ENCODE data around the gene SLAMF7. TPM values are rescaled to one million over a fixed set of nuclear protein-coding genes. Genes with fewer than 3 reads are reported as not detected.

Gene SLAMF7
- total and polyA plus RNA-seq, 4 donors: 0.80 to 2.9 (median 1.1) TPM

DNA sequence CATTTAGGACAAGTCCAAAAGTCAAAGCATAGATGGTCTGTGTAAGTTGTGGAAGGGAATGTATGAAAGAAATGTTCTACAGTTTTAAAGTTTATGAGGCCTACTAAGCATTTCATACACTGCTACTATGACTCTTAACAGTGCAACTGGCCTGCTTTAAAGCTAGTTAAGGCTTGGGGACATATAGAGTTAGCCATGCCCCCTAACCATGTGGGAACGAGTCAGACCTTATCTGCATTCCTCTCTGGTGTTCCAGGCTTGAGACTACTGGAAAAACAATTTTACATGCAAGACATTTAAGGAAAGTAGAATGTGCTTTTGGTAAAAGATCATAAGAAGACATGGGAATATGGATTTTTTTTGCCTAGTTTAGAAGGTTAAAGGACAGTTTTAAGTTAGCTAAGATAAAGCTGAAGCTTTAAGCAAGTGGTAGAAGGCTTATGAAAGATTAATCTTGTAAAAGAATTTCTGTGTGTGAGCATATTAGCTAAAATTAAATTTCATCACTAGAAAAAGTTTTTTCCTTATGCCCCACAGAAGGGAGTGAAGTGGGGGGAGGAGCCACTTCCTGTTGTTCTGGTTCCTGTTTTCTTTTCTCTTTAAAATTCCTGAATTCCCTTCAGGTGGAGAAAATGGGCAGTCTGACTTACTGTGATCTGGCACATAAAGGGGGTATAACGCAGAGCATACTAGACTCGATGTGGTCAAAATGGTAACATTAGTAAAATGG, 18.5 kb upstream of the SLAMF7 start (continued):
- TF ChIP-seq, protein P1, sequence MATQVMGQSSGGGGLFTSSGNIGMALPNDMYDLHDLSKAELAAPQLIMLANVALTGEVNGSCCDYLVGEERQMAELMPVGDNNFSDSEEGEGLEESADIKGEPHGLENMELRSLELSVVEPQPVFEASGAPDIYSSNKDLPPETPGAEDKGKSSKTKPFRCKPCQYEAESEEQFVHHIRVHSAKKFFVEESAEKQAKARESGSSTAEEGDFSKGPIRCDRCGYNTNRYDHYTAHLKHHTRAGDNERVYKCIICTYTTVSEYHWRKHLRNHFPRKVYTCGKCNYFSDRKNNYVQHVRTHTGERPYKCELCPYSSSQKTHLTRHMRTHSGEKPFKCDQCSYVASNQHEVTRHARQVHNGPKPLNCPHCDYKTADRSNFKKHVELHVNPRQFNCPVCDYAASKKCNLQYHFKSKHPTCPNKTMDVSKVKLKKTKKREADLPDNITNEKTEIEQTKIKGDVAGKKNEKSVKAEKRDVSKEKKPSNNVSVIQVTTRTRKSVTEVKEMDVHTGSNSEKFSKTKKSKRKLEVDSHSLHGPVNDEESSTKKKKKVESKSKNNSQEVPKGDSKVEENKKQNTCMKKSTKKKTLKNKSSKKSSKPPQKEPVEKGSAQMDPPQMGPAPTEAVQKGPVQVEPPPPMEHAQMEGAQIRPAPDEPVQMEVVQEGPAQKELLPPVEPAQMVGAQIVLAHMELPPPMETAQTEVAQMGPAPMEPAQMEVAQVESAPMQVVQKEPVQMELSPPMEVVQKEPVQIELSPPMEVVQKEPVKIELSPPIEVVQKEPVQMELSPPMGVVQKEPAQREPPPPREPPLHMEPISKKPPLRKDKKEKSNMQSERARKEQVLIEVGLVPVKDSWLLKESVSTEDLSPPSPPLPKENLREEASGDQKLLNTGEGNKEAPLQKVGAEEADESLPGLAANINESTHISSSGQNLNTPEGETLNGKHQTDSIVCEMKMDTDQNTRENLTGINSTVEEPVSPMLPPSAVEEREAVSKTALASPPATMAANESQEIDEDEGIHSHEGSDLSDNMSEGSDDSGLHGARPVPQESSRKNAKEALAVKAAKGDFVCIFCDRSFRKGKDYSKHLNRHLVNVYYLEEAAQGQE (IDR thresholded peaks at IDR 0.05): no peak
- TF ChIP-seq HNF4A (conservative IDR thresholded peaks at IDR 0.05) (no peak), TAF1 (conservative IDR thresholded peaks at IDR 0.05) (no peak), SP1 (IDR thresholded peaks at IDR 0.05) (no peak), NR2F2 (IDR thresholded peaks at IDR 0.05) (no peak), HNF4G (IDR thresholded peaks at IDR 0.05) (no peak)

DNA sequence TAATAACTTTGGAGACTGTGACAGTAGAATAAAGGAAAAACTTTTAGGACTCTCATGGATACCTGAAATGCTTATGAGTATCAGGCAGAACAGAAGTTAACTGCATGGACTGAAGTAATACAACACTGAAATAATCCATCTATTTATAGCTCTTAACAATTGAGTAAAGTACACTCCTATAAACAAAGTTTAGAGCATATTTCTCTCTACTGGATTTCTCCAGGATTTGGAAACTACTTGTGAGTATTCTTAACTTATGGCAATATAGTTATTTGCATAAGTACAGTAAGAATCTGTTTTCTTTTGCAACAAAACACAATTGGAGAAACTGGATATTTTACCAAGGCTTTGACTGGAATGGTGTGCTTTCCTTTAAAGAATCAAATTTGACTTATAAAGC, 17.6 kb upstream of the SLAMF7 start:
- Histone ChIP-seq H3K27ac (ENCODE audit: low read depth in 1 of 2, low read length in 2 of 2) (no peak overlapping the region), H3K4me1 (ENCODE audit: control insufficient read depth in 4 of 4, insufficient read depth in 4 of 4, low read length in 3 of 4) (no peaks in the 10 kb centered on the region), H3K9me3 (ENCODE audit: control insufficient read depth in 4 of 4, low read length in 3 of 4) (no peaks in the 10 kb centered on the region), H3K9ac (ENCODE audit: low read depth in 1 of 2, low read length in 2 of 2) (no peak overlapping the region), H3K4me3 (ENCODE audit: low read depth in 1 of 3, low read length in 3 of 3) (no peak overlapping the region), H3K36me3 (ENCODE audit: control insufficient read depth in 4 of 4, insufficient read depth in 3 of 4, low read depth in 1 of 4, low read length in 3 of 4) (no peaks in the 10 kb centered on the region), H3K27me3 (ENCODE audit: control insufficient read depth in 4 of 4, insufficient read depth in 4 of 4, low read length in 3 of 4) (no peaks in the 10 kb centered on the region)
- DNase-seq (ENCODE audit: low spot score): no peak
- TF ChIP-seq RXRA (IDR thresholded peaks at IDR 0.05): no peak
- TF ChIP-seq, protein P2, sequence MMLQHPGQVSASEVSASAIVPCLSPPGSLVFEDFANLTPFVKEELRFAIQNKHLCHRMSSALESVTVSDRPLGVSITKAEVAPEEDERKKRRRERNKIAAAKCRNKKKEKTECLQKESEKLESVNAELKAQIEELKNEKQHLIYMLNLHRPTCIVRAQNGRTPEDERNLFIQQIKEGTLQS (IDR thresholded peaks at IDR 0.05): no peak
- TF ChIP-seq, protein P3, sequence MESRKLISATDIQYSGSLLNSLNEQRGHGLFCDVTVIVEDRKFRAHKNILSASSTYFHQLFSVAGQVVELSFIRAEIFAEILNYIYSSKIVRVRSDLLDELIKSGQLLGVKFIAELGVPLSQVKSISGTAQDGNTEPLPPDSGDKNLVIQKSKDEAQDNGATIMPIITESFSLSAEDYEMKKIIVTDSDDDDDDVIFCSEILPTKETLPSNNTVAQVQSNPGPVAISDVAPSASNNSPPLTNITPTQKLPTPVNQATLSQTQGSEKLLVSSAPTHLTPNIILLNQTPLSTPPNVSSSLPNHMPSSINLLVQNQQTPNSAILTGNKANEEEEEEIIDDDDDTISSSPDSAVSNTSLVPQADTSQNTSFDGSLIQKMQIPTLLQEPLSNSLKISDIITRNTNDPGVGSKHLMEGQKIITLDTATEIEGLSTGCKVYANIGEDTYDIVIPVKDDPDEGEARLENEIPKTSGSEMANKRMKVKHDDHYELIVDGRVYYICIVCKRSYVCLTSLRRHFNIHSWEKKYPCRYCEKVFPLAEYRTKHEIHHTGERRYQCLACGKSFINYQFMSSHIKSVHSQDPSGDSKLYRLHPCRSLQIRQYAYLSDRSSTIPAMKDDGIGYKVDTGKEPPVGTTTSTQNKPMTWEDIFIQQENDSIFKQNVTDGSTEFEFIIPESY (IDR thresholded peaks at IDR 0.05): no peak
- TF ChIP-seq, protein P4, sequence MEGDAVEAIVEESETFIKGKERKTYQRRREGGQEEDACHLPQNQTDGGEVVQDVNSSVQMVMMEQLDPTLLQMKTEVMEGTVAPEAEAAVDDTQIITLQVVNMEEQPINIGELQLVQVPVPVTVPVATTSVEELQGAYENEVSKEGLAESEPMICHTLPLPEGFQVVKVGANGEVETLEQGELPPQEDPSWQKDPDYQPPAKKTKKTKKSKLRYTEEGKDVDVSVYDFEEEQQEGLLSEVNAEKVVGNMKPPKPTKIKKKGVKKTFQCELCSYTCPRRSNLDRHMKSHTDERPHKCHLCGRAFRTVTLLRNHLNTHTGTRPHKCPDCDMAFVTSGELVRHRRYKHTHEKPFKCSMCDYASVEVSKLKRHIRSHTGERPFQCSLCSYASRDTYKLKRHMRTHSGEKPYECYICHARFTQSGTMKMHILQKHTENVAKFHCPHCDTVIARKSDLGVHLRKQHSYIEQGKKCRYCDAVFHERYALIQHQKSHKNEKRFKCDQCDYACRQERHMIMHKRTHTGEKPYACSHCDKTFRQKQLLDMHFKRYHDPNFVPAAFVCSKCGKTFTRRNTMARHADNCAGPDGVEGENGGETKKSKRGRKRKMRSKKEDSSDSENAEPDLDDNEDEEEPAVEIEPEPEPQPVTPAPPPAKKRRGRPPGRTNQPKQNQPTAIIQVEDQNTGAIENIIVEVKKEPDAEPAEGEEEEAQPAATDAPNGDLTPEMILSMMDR (IDR thresholded peaks at IDR 0.05; ENCODE audit: low read depth, low read length, missing input control): no peak
- no peak for TF ChIP-seq RAD21 (IDR thresholded peaks at IDR 0.05)
- no peak for TF ChIP-seq FOXA1 (IDR thresholded peaks at IDR 0.05)
- TF ChIP-seq, protein P1 (IDR thresholded peaks at IDR 0.05): no peak
- TF ChIP-seq YY1 (IDR thresholded peaks at IDR 0.05): no peak
- no peak for TF ChIP-seq FOXA2 (IDR thresholded peaks at IDR 0.05)
- TF ChIP-seq HNF4A (conservative IDR thresholded peaks at IDR 0.05): no peak
- no peak for TF ChIP-seq GABPA (IDR thresholded peaks at IDR 0.05 in 1 of 2, conservative IDR thresholded peaks at IDR 0.05 in 1 of 2)
- TF ChIP-seq NR2F2 (IDR thresholded peaks at IDR 0.05): no peak
- no peak for TF ChIP-seq EGR1 (IDR thresholded peaks at IDR 0.05; ENCODE audit: low read depth in 2 of 2)
- TF ChIP-seq JUND (IDR thresholded peaks at IDR 0.05): no peak
- TF ChIP-seq HNF4G (IDR thresholded peaks at IDR 0.05): no peak

Data from liver (tissue), 9 donors.